Stomach (tissue), 4 donors: Measurements from ENCODE around the gene PITX1.

Experiments used
- CTCF ChIP-seq, 7 experiments: fragments of 450-650 bp in 4 of 7; fragments of 200-600 bp in 3 of 7; sonication (generic) in 3 of 7; IDR thresholded peaks; one replicate each; pipeline ENCODE4 v1.5.1; 2016 to 2019; ENCODE audit warnings: antibody characterized with exemption in 7 of 7, control low read depth in 2 of 7, mild to moderate bottlenecking in 1 of 7
- POLR2AphosphoS5 ChIP-seq, 3 donors: sonication (generic); formaldehyde crosslinking; IDR thresholded peaks; one replicate each; pipeline ENCODE4 v1.6.1; 2016; ENCODE audit warnings: antibody characterized with exemption in 3 of 3

- no peak for TF ChIP-seq CTCF (IDR thresholded peaks at IDR 0.05)
- TF ChIP-seq POLR2AphosphoS5 (IDR thresholded peaks at IDR 0.05): no peak
These were observed 51.8 kb downstream of the PITX1 start for GRCh38 chr5:134982230-134982629.
